Neural cell (in vitro differentiated cells): ENCODE results near the gene DUSP2. TPM values are rescaled to one million over a fixed set of nuclear protein-coding genes. Genes with fewer than 3 reads are reported as not detected.

Experiments
- H2AFZ ChIP-seq: fragments of 200-600, 300-800 bp; sonication (generic), shearing (Covaris generic); 2 replicates; pipeline ENCODE4 v1.6.0; 2014; ENCODE audit warnings: low read depth, mild to moderate bottlenecking, antibody characterized with exemption, low read length, moderate library complexity
- H3F3A ChIP-seq: fragments of 200-600 bp; shearing (Covaris generic); 2 replicates; pipeline ENCODE4 v1.6.1; 2016; ENCODE audit warnings: mild to moderate bottlenecking, moderate library complexity, mixed read lengths, antibody characterized with exemption, low read length; ENCODE audit not compliant: insufficient read depth, poor library complexity, severe bottlenecking
- H3K27ac ChIP-seq: fragments of 200-600, 300-800 bp; sonication (generic), shearing (Covaris generic); 2 replicates; pipeline ENCODE4 v1.5.1; 2014; ENCODE audit warnings: mild to moderate bottlenecking, low read length, moderate library complexity
- H3K27me3 ChIP-seq: fragments of 300-800, 200-600 bp; sonication (generic), shearing (Covaris generic); 2 replicates; pipeline ENCODE4 v1.6.0; 2014; ENCODE audit warnings: mild to moderate bottlenecking, low read depth, low read length, moderate library complexity; ENCODE audit not compliant: insufficient read depth
- H3K36me3 ChIP-seq: fragments of 300-800, 200-600 bp; sonication (generic), shearing (Covaris generic); 2 replicates; pipeline ENCODE4 v1.5.1; 2014; ENCODE audit warnings: mild to moderate bottlenecking, antibody characterized with exemption, low read length, moderate library complexity; ENCODE audit not compliant: insufficient read depth
- H3K4me2 ChIP-seq: fragments of 300-800, 200-600 bp; sonication (generic), shearing (Covaris generic); 2 replicates; pipeline ENCODE4 v1.6.0; 2014; ENCODE audit warnings: mild to moderate bottlenecking, low read length
- H3K4me3 ChIP-seq: fragments of 300-800, 200-600 bp; sonication (generic), shearing (Covaris generic); 2 replicates; pipeline ENCODE4 v1.5.1; 2014; ENCODE audit warnings: mild to moderate bottlenecking, low read length, moderate library complexity
- H3K79me2 ChIP-seq: fragments of 200-600 bp; shearing (Covaris generic); replicated peaks from 2 replicates; pipeline ENCODE4 v1.6.0; 2014; ENCODE audit warnings: mild to moderate bottlenecking, low read length, moderate library complexity; ENCODE audit not compliant: insufficient read depth
- H3K9ac ChIP-seq: fragments of 300-800, 200-600 bp; sonication (generic), shearing (Covaris generic); 2 replicates; pipeline ENCODE4 v1.6.1; 2016; ENCODE audit warnings: mild to moderate bottlenecking, low read length, mixed read lengths
- H3K9me2 ChIP-seq: fragments of 200-600 bp; shearing (Covaris generic); 2 replicates; pipeline ENCODE4 v1.6.1; 2016; ENCODE audit warnings: mild to moderate bottlenecking, low read length, mixed read lengths; ENCODE audit not compliant: insufficient read depth
- H3K9me3 ChIP-seq: fragments of 200-600, 300-800 bp; sonication (generic), shearing (Covaris generic); 2 replicates; pipeline ENCODE4 v1.6.1; 2016; ENCODE audit warnings: mild to moderate bottlenecking, mixed run types, low read length, moderate library complexity, mixed read lengths
- H4K20me1 ChIP-seq: fragments of 200-600 bp; shearing (Covaris generic); 2 replicates; pipeline ENCODE4 v1.6.1; 2016; ENCODE audit warnings: mild to moderate bottlenecking, mixed run types; ENCODE audit not compliant: insufficient read depth
- CTCF ChIP-seq: fragments of 450-650 bp; IDR thresholded peaks from 2 replicates; pipeline ENCODE4 v1.5.1; 2014; ENCODE audit warnings: antibody characterized with exemption, mild to moderate bottlenecking, moderate library complexity; ENCODE audit not compliant: poor library complexity, severe bottlenecking
- EP300 ChIP-seq: fragments of 450-650 bp; conservative IDR thresholded peaks from 2 replicates; pipeline ENCODE4 v1.6.1; 2014; ENCODE audit warnings: antibody characterized with exemption, mild to moderate bottlenecking, moderate library complexity; ENCODE audit not compliant: poor library complexity, severe bottlenecking
- EZH2 ChIP-seq: fragments of 200-600, 300-800 bp; shearing (Covaris generic), sonication (generic); IDR thresholded peaks from 2 replicates; pipeline ENCODE4 v1.6.1; 2014; ENCODE audit warnings: antibody characterized with exemption, low read length, borderline replicate concordance, mild to moderate bottlenecking; ENCODE audit not compliant: insufficient read depth, poor library complexity, severe bottlenecking
- MXI1 ChIP-seq: fragments of 450-650 bp; conservative IDR thresholded peaks from 2 replicates; pipeline ENCODE4 v1.6.1; 2014; ENCODE audit warnings: antibody characterized with exemption, mild to moderate bottlenecking; ENCODE audit not compliant: poor library complexity, severe bottlenecking
- POLR2AphosphoS5 ChIP-seq: IDR thresholded peaks from 2 replicates; pipeline ENCODE4 v1.6.1; 2012
- RAD21 ChIP-seq: fragments of 450-650 bp; conservative IDR thresholded peaks from 2 replicates; pipeline ENCODE4 v1.6.1; 2014; ENCODE audit warnings: antibody characterized with exemption, mild to moderate bottlenecking, moderate library complexity
- REST ChIP-seq: IDR thresholded peaks from 2 replicates; pipeline ENCODE4 v1.6.1; 2012; ENCODE audit warnings: borderline replicate concordance
- SMC3 ChIP-seq: fragments of 450-650 bp; conservative IDR thresholded peaks from 2 replicates; pipeline ENCODE4 v1.6.1; 2014; ENCODE audit warnings: antibody characterized with exemption, mild to moderate bottlenecking, moderate library complexity; ENCODE audit not compliant: poor library complexity
- TAF1 ChIP-seq: IDR thresholded peaks from 2 replicates; pipeline ENCODE4 v1.6.1; 2012; ENCODE audit warnings: low read depth
- polyA plus RNA-seq: library from polyadenylated mRNA; depleted of rRNA; stranded (reverse); fragments of >200 nt; gene quantifications from 2 replicates; pipeline ENCODE4 v1.2.3, GENCODE V29; 2014

Gene DUSP2
- polyA plus RNA-seq, 1 donor from 2014 or later = 2.1 TPM

GRCh38 chr2:96164459-96165184, 19.4 kb upstream of the DUSP2 start:
- Histone ChIP-seq H3K36me3 (no peaks in the 10 kb centered on the region), H3K27ac (no peak overlapping the region), H3K4me2 (no peak overlapping the region), H2AFZ (no peak overlapping the region), H3K9ac (no peak overlapping the region), H3K9me2 (no peaks in the 10 kb centered on the region), H3K4me3 (no peak overlapping the region), H3F3A (no peaks in the 10 kb centered on the region), H4K20me1 (no peaks in the 10 kb centered on the region), H3K79me2 (no peaks in the 10 kb centered on the region), H3K27me3 (no peaks in the 10 kb centered on the region), H3K9me3 (no peaks in the 10 kb centered on the region)
- TF ChIP-seq SMC3 (no peak), TAF1 (no peak), POLR2AphosphoS5 (no peak), REST (no peak), EZH2 (no peak), CTCF (no peak), RAD21 (no peak), EP300 (no peak)

DNA sequence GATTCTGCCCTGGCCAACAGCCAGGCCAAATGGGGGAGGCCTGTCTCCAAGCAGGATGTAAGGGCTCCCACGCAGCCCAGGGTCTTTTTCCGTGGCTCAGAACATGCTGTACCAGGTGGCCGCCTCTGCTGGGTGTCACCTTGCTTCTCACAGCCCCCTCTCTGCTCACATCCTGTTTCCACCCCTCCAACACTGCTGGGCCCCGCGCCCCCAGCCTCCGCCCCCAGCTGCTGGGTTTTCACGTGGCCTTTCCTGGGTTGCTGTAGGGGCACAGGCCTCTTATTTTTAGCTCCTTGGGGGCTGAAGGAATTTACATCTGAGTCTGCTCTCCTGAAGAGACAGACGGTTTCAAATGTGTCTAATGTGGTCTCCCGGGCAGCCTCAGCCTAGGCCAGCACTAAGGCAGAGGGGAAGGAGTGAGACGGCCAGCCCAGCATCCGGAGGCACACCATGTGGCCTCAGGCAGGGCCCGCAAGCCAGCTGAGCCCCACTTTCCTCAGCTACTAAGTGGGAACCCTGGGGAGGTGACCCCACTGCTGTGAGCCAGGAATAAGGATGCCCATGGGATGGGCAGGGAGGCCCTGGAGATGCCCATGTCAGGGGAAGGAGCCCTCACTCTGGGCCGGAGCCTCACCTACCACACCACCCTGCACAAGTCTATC, 18.7 kb upstream of the DUSP2 start:
- TF ChIP-seq SMC3 = no peak
- TF ChIP-seq EZH2 = no peak
- no peak for TF ChIP-seq EP300
- TF ChIP-seq REST = no peak
- TF ChIP-seq CTCF = no peak
- TF ChIP-seq TAF1 = no peak
- TF ChIP-seq POLR2AphosphoS5 = no peak
- TF ChIP-seq MXI1 = no peak
- no peak for TF ChIP-seq RAD21
- Histone ChIP-seq H3K9me3 (no peaks in the 10 kb centered on the region), H4K20me1 (no peaks in the 10 kb centered on the region), H3K4me3 (no peak overlapping the region), H3K9me2 (no peaks in the 10 kb centered on the region), H3F3A (no peaks in the 10 kb centered on the region), H3K9ac (no peak overlapping the region), H3K27ac (no peak overlapping the region), H3K79me2 (no peaks in the 10 kb centered on the region), H3K36me3 (no peaks in the 10 kb centered on the region), H2AFZ (no peak overlapping the region), H3K4me2 (no peak overlapping the region), H3K27me3 (no peaks in the 10 kb centered on the region)
